ENCODE results near the gene DAB1. TPM values are rescaled to one million over a fixed set of nuclear protein-coding genes. Genes with fewer than 3 reads are reported as not detected.

DAB1 gene
- total and polyA plus RNA-seq, 10 of the 15 experiments (the other 5 are each of a cell fraction or from before 2014, with no cell fraction given): 0.02 to 0.10 (median 0.03) TPM; not detected in 5

DNA sequence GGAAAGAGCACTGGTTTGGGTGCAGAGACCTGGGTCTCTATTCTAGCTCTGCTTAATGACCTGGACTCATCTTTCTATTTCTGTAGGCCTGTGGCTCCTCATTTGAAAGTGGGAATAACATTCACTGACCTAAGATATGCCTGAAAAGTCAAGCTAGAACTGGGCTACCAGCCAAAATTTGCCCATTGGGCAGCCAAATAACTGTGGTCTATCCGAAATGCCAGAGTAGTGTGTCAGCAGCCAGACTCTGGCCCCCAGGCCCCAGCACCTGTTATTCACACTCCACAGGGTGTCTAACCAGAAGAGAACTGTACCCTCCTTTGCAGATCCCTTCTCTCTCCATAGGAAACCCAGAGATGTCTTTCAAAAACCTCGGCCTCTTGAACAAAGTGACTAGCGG is 12.6 kb downstream of the DAB1 start:
- no peak for ATAC-seq
- Histone ChIP-seq H3K9ac (ENCODE audit: control insufficient read depth, insufficient read depth, low read length) (no peak overlapping the region), H3K36me3 (ENCODE audit: control insufficient read depth in 2 of 2, insufficient read depth in 2 of 2, low read length in 1 of 2) (no peaks in the 10 kb centered on the region), H3K4me1 (ENCODE audit: control insufficient read depth, insufficient read depth, low read length) (no peaks in the 10 kb centered on the region), H4K20me1 (ENCODE audit: control insufficient read depth, insufficient read depth) (no peaks in the 10 kb centered on the region), H3K4me2 (ENCODE audit: control insufficient read depth, insufficient read depth) (no peak overlapping the region), H3K27me3 (replicated peaks in 1 of 2; ENCODE audit: control insufficient read depth in 2 of 2, insufficient read depth in 2 of 2, low read length in 1 of 2) (no peaks in the 10 kb centered on the region; a peak in 1 of 4 replicates), H2AFZ (ENCODE audit: control insufficient read depth, low read depth, low read length) (no peak overlapping the region), H3K79me2 (ENCODE audit: control insufficient read depth, insufficient read depth, low read length) (no peaks in the 10 kb centered on the region), H3K9me3 (replicated peaks; ENCODE audit: control insufficient read depth, insufficient read depth, low read length) (no peaks in the 10 kb centered on the region), H3K27ac (ENCODE audit: control insufficient read depth, insufficient read depth) (no peak overlapping the region), H3K4me3 (no peak overlapping the region)
- POLR2A ChIA-PET: no interaction called here
- intact Hi-C loops (cut with micrococcal nuclease; ENCODE audit: unreplicated experiment) (no loop called here), in situ Hi-C loops (cut with MboI) (no loop called here)
- RAD21 ChIA-PET (ENCODE audit: unreplicated experiment): no interaction called here
- no peak for DNase-seq (ENCODE audit: low read depth, low spot score)
- no peak for TF ChIP-seq NBN (IDR thresholded peaks at IDR 0.05)
- no peak for TF ChIP-seq EGR1 (IDR thresholded peaks at IDR 0.05; ENCODE audit: borderline replicate concordance in 1 of 2, low read depth in 2 of 2, low read length in 2 of 2)
- TF ChIP-seq, protein P1, sequence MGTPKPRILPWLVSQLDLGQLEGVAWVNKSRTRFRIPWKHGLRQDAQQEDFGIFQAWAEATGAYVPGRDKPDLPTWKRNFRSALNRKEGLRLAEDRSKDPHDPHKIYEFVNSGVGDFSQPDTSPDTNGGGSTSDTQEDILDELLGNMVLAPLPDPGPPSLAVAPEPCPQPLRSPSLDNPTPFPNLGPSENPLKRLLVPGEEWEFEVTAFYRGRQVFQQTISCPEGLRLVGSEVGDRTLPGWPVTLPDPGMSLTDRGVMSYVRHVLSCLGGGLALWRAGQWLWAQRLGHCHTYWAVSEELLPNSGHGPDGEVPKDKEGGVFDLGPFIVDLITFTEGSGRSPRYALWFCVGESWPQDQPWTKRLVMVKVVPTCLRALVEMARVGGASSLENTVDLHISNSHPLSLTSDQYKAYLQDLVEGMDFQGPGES (IDR thresholded peaks at IDR 0.05): no peak
- no peak for TF ChIP-seq ELK1 (IDR thresholded peaks at IDR 0.05; ENCODE audit: low read depth, low read length)
- no peak for TF ChIP-seq ZNF24 (IDR thresholded peaks at IDR 0.05)
- no TSS peak for BruUV-seq (replicated peaks)
- FAIRE-seq: no peak
- SMC1A ChIA-PET (ENCODE audit: uncharacterized antibody, unreplicated experiment): no interaction called here
- CTCF ChIA-PET: no interaction called here
- 16% methylated on average over 3 of the region's 3 CpGs for WGBS (ENCODE audit: insufficient coverage, insufficient replicate concordance, low lambda C conversion rate, missing lambda C conversion rate)

GRCh38 chr1:57410508-57410907 is 13.4 kb downstream of the DAB1 start:
- 0% methylated on average over 4 of the region's 4 CpGs for WGBS (ENCODE audit: insufficient coverage, insufficient replicate concordance, low lambda C conversion rate, missing lambda C conversion rate)
- Histone ChIP-seq H3K27me3 (replicated peaks in 1 of 2; ENCODE audit: control insufficient read depth in 2 of 2, insufficient read depth in 2 of 2, low read length in 1 of 2) (no peaks in the 10 kb centered on the region; a peak in 1 of 4 replicates), H4K20me1 (ENCODE audit: control insufficient read depth, insufficient read depth) (no peaks in the 10 kb centered on the region), H3K27ac (ENCODE audit: control insufficient read depth, insufficient read depth) (no peak overlapping the region), H3K4me2 (ENCODE audit: control insufficient read depth, insufficient read depth) (no peak overlapping the region), H3K4me3 (no peak overlapping the region), H3K36me3 (ENCODE audit: control insufficient read depth in 2 of 2, insufficient read depth in 2 of 2, low read length in 1 of 2) (no peaks in the 10 kb centered on the region), H3K4me1 (ENCODE audit: control insufficient read depth, insufficient read depth, low read length) (no peaks in the 10 kb centered on the region), H3K9ac (ENCODE audit: control insufficient read depth, insufficient read depth, low read length) (no peak overlapping the region), H3K9me3 (replicated peaks; ENCODE audit: control insufficient read depth, insufficient read depth, low read length) (no peaks in the 10 kb centered on the region), H3K79me2 (ENCODE audit: control insufficient read depth, insufficient read depth, low read length) (no peaks in the 10 kb centered on the region), H2AFZ (ENCODE audit: control insufficient read depth, low read depth, low read length) (no peak overlapping the region)
- ChIA-PET CTCF (no interaction called here), RAD21 (ENCODE audit: unreplicated experiment) (no interaction called here), SMC1A (ENCODE audit: uncharacterized antibody, unreplicated experiment) (no interaction called here), POLR2A (no interaction called here)
- in situ Hi-C loops (cut with MboI): no loop called here
- ATAC-seq (no peak), DNase-seq (ENCODE audit: low read depth, low spot score) (no peak), FAIRE-seq (no peak)
- no TSS peak for BruUV-seq (replicated peaks)
- intact Hi-C loops (cut with micrococcal nuclease; ENCODE audit: unreplicated experiment): no loop called here
- no peak for TF ChIP-seq GATAD2B (conservative IDR thresholded peaks at IDR 0.05; ENCODE audit: low read depth)
- no peak for TF ChIP-seq BCL11A (IDR thresholded peaks at IDR 0.05; ENCODE audit: low read depth, low read length)
- no peak for TF ChIP-seq POLR2AphosphoS5 (IDR thresholded peaks at IDR 0.05; ENCODE audit: low read length)
- no peak for TF ChIP-seq CHD2 (IDR thresholded peaks at IDR 0.05; ENCODE audit: borderline replicate concordance, low read depth, low read length)
- TF ChIP-seq ZBTB33 (IDR thresholded peaks at IDR 0.05): no peak
- TF ChIP-seq BRCA1 (IDR thresholded peaks at IDR 0.05; ENCODE audit: low read depth, low read length): no peak
- TF ChIP-seq, protein P1 (IDR thresholded peaks at IDR 0.05): no peak
- no peak for TF ChIP-seq NR2F1 (conservative IDR thresholded peaks at IDR 0.05)
- no peak for TF ChIP-seq EED (IDR thresholded peaks at IDR 0.05; ENCODE audit: low read depth)
- TF ChIP-seq SREBF1 (IDR thresholded peaks at IDR 0.05; ENCODE audit: low read length): no peak
- no peak for TF ChIP-seq SIN3A (IDR thresholded peaks at IDR 0.05; ENCODE audit: low read depth, low read length)
- no peak for TF ChIP-seq YBX1 (IDR thresholded peaks at IDR 0.05)
